Measurements from ENCODE around the gene SURF1. TPM values are rescaled to one million over a fixed set of nuclear protein-coding genes. Genes with fewer than 3 reads are reported as not detected.

The SURF1 gene
- total RNA-seq = 10 to 100 TPM; 13.0 to 34.7 (median 24.4) TPM

GRCh38 chr9:133356391-133357091 lies at the start of gene SURF1, which contains the start of gene SURF2:
TSS of gene SURF1 (minus strand) at chr9:133356487. CDS start at chr9:133356453, 34 bp downstream.
TSS of gene SURF2 (plus strand) at chr9:133356550. CDS start at chr9:133356593, 43 bp downstream.
- Histone ChIP-seq H3K27me3 (no peaks in the 10 kb centered on the region), H3K27ac (peak within 1 kb of the TSS; percentile 67 to 68), H3K4me3 (peak within 1 kb of the TSS; percentile 60 to 83), H3K4me1 (peaks cover 0 to 13% of the 10 kb centered on the region in 2 donors), H3K9me3 (no peaks in the 10 kb centered on the region), H3K36me3 (no peaks in the 10 kb centered on the region)
- peak; percentile 79 to 88 for DNase-seq
- intact Hi-C loops (cut with DNase I; ENCODE audit: low total_unique reads) = no loop called here
- TF ChIP-seq POLR2A (IDR thresholded peaks at IDR 0.05) = peak; percentile 48 to 49
- TF ChIP-seq, protein P1, sequence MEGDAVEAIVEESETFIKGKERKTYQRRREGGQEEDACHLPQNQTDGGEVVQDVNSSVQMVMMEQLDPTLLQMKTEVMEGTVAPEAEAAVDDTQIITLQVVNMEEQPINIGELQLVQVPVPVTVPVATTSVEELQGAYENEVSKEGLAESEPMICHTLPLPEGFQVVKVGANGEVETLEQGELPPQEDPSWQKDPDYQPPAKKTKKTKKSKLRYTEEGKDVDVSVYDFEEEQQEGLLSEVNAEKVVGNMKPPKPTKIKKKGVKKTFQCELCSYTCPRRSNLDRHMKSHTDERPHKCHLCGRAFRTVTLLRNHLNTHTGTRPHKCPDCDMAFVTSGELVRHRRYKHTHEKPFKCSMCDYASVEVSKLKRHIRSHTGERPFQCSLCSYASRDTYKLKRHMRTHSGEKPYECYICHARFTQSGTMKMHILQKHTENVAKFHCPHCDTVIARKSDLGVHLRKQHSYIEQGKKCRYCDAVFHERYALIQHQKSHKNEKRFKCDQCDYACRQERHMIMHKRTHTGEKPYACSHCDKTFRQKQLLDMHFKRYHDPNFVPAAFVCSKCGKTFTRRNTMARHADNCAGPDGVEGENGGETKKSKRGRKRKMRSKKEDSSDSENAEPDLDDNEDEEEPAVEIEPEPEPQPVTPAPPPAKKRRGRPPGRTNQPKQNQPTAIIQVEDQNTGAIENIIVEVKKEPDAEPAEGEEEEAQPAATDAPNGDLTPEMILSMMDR (IDR thresholded peaks at IDR 0.05) = no peak

DNA sequence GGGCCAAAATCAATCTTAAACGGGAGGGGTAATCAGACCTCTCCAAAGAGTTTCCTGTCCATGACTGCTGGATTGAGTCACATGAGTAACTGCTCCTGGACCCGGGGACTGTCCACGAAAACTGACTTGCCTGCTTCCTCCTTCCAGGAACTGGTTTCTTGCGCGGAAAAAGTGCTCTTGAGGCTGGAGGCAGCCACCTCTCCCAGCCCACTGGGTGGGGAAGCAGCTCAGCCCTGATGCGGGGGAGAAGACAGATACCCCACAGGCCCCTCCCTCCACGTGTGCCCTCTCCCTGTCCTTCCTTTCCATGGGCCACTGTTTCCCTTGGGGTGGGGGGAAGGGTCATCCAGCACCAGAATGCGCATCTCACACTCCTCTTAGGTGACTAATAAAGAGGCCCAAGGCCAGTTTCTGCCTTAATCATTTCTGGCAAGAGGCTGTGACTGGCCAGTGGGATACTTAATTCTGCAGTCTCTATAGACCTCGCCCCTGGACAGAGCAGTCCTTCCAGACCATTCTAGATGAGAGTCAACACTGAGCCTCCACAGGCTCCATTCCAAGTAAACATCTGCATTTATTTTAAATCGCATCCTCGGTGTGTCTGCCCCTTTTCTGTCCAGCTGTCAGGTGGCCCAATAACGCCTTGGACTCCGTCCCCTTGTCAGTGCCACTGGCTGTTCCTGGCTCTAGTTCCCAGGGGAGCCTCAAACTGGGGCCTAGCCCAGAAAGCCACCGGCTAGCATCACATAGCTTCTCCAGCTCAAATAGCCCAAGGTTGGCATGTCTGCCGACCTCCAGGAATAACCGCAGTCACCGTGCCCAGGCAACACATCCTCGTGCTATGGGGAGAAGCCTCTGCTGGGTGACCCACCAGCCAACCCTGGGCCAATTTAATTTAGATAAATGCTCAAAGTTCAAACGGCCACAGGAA lies 49.5 kb upstream of the SURF1 start:
- TF ChIP-seq, protein P1 (IDR thresholded peaks at IDR 0.05) = no peak
- no peak for TF ChIP-seq POLR2A (IDR thresholded peaks at IDR 0.05)
- Histone ChIP-seq H3K36me3 (no peaks in the 10 kb centered on the region), H3K9me3 (no peaks in the 10 kb centered on the region), H3K27me3 (no peaks in the 10 kb centered on the region), H3K27ac (no peak overlapping the region), H3K4me1 (no peaks in the 10 kb centered on the region), H3K4me3 (no peak overlapping the region)
- DNase-seq = peak in 1 of 2 donors; percentile 30
- intact Hi-C loops (cut with DNase I; ENCODE audit: low total_unique reads) = loop anchor here (5.0 kb wide), 1 partner anchor 82 kb away; no protein-coding TSS in a partner anchor

DNA sequence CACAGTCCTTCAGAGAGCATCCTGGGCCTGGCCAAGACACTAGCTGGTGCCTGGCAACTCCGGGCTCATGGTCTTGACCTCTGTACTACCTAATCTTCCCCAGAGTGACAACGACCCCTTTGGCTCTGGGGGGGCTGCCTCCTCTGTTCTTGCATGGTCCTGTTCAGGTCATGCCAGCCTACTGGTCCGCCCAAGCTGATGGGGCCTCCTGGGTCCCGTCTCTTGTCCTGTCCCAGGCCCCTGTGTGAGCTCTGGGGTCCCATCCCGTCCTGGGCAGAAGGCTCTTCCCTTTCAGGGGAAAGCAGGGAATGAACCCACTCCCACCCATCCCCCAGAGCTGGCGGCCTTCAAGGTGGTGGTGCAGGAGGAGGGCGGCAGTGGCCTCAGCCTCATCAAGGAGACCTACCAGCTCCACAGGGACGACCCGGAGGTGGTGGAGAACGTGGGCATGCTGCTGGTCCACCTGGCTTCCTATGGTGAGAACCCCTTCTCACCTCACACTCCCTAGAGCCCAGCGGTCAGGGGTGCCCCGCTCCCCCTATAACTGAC lies 48.2 kb upstream of the SURF1 start:
- Histone ChIP-seq H3K9me3 (no peaks in the 10 kb centered on the region), H3K4me1 (no peaks in the 10 kb centered on the region), H3K27me3 (no peaks in the 10 kb centered on the region), H3K36me3 (no peaks in the 10 kb centered on the region), H3K4me3 (no peak overlapping the region), H3K27ac (no peak overlapping the region)
- TF ChIP-seq POLR2A (IDR thresholded peaks at IDR 0.05) = no peak
- intact Hi-C loops (cut with DNase I; ENCODE audit: low total_unique reads) = loop anchor here (5.0 kb wide), 1 partner anchor 83 kb away; no protein-coding TSS in a partner anchor
- DNase-seq = no peak

GRCh38 chr9:133403766-133404453 lies 47.6 kb upstream of the SURF1 start:
- no peaks in the 10 kb centered on the region for H3K36me3 ChIP-seq
- no peak for DNase-seq

More at GRCh38 chr9:133403766-133404453, 47.6 kb upstream of the SURF1 start:
- TF ChIP-seq, protein P1 (IDR thresholded peaks at IDR 0.05) = peak in 2 of 4 experiments; percentile 17 to 21
- TF ChIP-seq POLR2A (IDR thresholded peaks at IDR 0.05) = no peak
- Histone ChIP-seq H3K4me3 (no peak overlapping the region), H3K27me3 (no peaks in the 10 kb centered on the region), H3K27ac (no peak overlapping the region), H3K9me3 (no peaks in the 10 kb centered on the region), H3K4me1 (no peaks in the 10 kb centered on the region)
- intact Hi-C loops (cut with DNase I; ENCODE audit: low total_unique reads) = no loop called here
